HG03108 (cell line): Measurements from ENCODE around the gene NOSIP.
A peak's percentile ranks its signal among the peaks of the same experiment; 100 is the strongest.
"Not testable (repeated sequence)": the region's sequence is repeated elsewhere in the genome, so short reads cannot be mapped to it uniquely, and the experiment has no call there.

ENCODE experiments used
- ATAC-seq: cut with Tn5 transposase; IDR thresholded peaks from one replicate; pipeline ENCODE4 v1.9.1; 2021; ENCODE audit warnings: moderate library complexity; ENCODE audit not compliant: unreplicated experiment

The NOSIP gene, protein sequence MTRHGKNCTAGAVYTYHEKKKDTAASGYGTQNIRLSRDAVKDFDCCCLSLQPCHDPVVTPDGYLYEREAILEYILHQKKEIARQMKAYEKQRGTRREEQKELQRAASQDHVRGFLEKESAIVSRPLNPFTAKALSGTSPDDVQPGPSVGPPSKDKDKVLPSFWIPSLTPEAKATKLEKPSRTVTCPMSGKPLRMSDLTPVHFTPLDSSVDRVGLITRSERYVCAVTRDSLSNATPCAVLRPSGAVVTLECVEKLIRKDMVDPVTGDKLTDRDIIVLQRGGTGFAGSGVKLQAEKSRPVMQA

DNA sequence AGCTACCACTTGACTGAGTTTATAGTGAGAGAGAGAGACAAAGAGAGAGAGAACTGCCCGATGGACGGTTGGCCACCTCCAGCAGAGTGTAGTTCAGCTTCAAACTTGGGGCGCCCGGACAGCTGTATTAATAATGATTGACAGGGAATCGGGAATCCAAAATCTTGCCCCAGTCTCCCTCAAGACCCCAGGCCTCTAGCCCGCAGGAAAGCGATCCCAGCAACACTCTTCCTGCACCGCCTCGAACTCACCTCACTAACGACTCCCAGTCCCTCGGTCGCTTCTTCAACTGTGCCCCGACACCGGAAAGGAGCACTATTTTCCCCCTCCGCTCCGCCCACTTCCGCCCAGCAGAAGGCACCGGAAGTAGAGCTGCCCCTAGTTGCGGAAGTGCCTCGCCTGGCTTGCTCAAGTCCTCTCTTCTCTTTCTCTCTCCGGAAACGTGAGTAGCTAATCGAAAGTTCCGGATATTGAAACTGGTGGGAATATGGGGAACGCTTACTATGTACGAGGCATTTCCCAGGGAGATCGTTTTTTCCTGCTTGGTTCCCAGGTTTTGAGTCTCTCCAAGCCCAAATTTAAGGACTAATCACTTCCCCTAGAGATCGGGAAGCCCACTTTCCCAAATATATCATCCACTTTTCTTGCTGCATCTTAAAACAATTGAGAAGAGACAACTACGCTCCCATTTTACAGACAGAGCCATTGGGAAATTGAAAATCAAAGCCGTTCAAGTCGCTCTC, at the start of gene NOSIP:
TSS of gene NOSIP (minus strand) at position 293 of the 743 bp plus-strand sequence. CDS start 19,865 bp downstream, outside the sequence.
- ATAC-seq: peak; percentile 91

DNA sequence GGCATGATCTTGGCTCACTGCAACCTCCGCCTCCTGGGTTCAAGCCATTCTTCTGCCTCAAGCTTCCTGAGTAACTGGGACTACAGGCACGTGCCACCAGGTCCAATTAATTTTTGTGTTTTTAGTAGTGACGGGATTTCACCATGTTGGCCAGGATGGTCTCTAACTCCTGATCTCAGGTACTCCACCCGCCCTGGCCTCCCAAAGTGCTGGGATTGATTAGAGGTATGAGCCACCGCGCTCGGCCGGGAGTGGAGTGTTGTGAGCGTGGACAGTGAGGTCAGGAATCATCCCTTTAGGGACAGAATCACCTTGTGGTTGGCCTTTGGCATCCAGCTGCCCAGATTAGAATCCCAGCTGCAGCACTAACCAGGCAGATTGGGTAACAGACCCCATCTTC, 49.3 kb upstream of the NOSIP start:
- no peak for ATAC-seq

DNA sequence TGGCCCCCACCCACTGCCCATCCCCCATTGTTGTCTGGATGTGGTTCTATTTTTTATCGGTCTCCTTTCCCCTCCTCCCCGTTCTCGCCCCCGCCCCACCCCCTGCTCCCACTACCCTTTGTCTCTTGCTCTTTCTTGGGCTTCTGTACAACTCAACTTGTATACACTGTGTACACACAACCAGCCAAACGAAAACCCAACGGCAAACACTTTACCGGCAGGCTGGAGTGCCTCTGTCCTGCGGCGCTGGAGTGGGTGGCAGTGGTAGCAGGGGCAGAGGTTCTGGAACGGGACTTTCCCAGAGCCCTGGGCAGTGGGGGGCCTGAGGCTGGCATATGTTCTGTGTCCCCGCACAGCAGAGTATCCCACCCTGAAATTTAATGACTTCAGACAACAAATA, 45.9 kb upstream of the NOSIP start:
- ATAC-seq: no peak

DNA sequence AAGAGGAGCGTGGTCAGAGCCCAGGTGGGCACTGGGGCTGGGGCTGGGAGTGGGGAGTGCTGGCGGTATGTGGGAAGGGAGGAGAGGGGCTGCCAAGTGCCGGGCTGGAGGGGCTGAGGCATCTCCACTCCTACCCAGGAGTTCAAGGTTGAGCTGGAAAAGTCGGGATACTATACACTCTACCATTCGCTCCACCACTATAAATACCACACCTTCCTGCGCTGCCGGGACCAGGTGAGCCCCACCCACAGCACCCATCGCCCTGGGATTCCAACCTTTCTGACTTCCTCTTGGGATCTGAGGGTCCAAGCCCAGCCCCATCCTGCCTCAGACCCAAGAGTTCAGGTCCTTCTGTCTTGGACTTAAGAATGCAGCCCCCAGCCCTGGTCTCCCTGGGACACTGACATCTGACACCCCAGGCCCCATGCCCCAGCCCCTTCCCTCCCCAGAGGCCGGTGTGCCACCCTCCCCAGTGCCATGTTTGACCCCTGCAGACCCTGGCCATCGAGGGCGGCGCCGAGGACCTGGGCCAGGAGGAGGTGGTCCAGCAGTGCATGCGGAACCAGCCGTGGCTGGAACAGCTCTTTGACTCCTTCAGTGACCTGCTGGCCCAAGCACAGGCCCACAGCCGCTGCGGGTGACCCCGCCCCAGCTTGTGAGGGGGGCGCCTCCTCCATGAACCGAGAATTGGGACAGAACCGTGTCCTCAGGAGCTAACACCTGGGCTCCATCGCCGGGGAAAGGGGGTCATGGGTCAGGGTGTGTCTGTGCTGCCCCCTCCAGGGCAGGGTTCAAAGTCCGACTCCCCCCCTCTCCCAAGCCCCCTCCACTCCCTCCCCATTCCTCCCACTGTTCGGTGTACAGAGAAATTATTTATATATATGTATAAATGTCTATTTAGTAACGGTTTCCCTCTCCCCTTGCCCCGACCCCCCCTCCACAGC, 44.9 kb upstream of the NOSIP start:
- ATAC-seq: no peak

DNA sequence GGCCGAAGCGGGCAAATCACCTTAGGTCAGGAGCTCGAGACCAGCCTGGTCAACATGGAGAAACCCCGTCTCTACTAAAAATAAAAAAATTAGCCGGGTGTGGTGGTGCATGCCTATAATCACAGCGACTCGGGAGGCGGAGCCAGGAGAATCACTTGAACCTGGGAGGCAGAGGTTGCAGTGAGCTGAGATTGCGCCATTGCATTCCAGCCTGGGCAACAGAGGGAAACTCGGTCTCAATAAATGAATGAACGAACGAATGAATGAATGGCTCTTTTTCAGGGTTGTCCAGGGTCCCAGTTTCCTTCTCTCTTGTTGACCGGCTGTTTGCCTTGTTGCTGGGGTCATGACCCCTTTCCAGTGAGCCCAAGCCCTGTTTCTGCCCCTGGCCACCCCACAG, 37.5 kb upstream of the NOSIP start:
- not testable (repeated sequence) for ATAC-seq

DNA sequence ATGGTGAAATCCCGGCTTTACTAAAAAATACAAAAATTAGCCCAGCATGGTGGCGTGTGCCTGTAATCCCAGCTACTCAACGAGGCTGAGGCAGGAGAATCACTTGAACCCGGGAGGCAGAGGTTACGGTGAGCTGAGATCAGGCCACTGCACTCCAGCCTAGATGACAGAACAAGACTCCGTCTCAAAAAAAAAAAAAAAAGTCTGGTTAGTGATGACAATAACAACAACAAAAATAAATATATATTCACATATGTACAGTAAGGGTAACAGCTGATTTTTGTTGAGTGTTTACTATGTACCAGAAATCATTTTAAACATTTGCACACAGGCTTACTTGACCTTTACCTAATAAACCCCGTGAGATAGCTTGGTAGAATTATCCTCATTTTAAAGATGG, 36.6 kb upstream of the NOSIP start:
- no peak for ATAC-seq

DNA sequence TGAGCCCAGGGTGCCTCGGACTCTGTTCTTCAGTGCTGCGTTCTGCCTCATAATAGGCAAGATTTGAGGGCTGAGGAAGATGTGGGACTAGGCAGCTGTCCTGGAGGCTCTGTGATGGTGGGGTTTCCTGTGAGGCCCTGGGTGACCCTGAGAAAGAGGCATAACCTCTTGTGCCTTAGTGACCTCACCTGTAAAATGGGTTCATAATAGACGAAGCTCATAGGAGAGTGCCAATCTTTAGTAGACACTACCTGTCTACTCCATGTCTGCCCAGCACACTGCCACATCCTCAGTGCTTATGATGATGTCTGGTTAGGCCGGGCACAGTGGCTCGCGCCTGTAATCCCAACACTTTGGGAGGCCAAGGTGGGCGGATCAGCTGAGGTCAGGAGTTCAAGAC, 36.2 kb upstream of the NOSIP start:
- no peak for ATAC-seq

DNA sequence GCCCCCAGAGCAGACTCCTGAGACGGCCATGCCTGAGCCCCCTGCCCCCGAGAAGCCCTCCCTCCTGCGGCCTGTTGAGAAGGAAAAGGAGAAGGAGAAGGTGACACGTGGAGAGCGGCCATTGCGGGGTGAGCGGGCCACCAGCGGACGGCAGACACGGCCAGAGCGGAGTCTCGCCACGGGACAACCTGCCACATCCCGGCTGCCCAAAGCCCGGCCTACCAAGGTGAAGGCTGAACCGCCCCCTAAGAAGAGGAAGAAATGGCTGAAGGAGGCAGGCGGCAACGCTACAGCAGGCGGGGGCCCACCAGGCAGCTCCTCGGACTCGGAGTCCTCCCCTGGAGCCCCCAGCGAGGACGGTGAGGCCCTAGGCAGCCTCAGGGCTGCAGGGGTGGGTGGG, 35.5 kb upstream of the NOSIP start:
- no peak for ATAC-seq

DNA sequence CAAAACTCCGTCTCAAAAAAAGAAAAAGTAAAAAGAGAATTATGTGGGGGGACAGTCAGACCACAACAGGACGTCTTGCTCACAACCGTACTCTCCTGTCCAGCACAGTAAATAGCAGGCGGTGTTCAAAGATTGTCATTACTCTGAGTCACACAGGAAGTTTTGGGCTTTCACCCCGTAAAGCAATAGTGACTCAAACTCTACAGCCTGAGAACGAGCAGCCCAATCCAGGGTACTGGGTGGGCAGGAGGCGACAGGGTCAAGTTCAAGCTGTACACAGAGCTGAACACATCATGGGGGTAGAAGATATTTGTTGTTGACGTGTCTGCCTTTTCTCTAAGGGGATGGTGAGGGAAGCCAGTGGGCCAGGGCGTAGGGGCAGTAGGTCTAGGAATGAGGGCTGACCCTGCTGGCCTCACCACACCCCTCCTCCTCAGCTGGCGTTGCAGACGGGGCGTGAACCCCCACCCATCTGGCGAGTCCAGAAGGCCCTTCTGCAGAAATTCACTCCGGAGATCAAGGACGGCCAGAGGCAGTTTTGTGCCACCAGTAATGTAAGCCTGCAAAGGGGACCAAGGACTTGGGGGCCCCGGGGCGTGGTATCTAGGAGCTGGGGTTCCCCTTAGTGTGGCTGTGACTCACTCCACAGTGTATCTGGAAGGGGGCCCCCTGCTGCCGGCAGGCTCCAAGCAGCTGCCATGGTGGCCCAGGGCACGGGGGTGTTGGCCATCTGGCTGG, 33.9 kb upstream of the NOSIP start:
- ATAC-seq: no peak

DNA sequence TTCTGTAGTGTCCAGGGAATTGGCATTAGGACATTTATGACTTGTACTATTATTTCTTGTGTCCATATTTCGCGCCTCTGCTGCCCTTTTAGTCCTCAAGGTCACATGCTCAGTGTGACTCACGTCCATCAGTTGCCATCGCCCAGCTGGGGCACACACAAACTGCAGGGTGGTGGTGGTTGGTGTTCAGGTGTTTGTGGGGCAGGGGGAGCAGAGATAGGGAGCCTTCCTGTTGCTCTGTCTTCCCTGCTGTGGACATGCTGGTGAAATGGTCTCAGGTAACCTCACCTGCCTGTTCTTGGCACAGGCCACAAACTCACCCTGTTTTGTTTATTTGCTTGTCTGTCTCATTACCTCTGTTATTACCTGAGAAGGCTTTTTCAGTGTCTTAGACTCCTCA, 33.0 kb upstream of the NOSIP start:
- ATAC-seq: no peak

DNA sequence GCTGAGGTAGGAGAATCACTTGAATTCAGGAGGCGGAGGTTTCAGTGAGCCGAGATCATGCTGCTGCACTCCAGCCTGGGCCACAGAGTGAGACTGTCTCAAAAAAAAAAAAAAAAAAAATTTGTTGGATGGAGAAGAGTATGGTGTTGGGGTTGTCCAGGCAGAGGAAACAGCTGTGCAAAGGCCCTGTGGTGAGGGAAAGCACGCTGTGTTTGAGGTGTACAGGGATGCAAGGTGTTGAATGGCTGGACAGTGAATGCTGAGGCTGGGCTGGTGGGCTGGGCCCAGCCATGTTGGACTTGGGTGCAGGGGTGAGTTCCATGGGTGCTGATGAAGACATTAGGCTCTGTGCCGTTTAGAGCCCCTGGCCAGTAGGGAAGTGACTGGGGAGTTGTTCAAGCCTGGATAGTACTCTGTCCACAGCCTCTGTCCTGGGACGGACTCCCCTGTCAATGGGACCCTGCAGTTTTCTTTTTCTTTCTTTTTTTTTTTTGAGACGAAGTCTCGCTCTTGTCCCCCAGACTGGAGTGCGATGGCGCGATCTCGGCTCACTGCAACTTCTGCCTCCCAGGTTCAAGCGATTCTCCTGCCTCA, 29.2 kb upstream of the NOSIP start:
- no peak for ATAC-seq

DNA sequence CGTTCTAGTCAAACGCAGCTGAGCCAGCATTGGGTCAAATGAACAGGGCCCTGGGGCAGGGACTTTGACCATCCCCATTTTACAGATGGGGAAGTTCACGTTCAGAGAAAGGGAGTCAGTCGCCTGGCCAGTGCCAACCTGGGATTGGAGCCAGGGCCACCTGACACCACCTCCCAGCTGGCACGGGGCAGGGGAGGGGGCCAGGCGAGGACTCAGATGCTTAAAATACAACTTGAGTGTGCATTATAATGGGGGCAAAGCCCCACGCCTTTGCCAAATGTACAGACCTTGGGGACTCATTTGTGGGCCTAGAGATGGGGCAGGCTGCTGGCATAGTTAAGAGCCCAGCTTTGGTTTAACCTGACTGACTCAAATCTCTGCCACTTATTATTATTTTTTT, 25.2 kb upstream of the NOSIP start:
- ATAC-seq: no peak

DNA sequence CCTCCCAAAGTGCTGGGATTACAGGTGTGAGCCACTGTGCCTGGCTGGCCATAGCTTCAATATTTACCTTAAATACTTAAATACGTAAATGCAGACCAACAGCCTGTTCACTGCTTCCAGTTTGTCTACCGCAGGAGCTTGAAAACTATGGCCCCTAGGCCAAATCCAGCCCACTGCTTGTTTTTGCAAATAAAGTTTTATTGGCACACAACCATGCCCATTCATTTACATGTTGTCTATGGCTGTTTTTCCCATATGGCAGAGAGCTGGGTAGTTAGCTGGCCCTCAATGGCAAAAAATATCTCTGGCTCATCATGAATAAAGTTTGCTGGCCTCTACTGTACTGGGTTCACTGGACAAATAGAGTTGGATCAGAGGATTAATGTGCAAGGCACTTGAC, 22.4 kb upstream of the NOSIP start:
- no peak for ATAC-seq

DNA sequence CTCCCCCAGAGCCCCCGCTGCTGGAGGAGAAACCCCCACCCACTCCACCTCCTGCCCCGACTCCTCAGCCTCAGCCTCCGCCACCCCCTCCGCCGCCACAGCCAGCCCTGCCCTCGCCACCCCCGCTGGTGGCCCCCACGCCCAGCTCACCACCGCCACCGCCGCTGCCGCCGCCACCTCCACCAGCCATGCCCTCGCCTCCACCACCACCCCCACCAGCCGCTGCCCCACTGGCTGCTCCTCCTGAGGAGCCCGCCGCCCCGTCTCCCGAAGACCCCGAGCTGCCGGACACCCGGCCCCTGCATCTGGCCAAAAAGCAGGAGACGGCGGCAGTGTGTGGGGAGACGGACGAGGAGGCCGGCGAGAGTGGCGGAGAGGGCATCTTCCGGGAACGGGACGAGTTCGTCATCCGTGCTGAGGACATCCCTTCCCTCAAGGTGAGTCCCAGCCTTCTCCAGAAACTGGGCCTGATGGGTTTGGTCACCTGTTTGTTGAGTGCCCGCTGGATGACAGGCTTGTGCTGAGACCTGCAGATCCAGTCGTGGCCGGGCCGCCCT, 21.2 kb upstream of the NOSIP start:
- no peak for ATAC-seq

DNA sequence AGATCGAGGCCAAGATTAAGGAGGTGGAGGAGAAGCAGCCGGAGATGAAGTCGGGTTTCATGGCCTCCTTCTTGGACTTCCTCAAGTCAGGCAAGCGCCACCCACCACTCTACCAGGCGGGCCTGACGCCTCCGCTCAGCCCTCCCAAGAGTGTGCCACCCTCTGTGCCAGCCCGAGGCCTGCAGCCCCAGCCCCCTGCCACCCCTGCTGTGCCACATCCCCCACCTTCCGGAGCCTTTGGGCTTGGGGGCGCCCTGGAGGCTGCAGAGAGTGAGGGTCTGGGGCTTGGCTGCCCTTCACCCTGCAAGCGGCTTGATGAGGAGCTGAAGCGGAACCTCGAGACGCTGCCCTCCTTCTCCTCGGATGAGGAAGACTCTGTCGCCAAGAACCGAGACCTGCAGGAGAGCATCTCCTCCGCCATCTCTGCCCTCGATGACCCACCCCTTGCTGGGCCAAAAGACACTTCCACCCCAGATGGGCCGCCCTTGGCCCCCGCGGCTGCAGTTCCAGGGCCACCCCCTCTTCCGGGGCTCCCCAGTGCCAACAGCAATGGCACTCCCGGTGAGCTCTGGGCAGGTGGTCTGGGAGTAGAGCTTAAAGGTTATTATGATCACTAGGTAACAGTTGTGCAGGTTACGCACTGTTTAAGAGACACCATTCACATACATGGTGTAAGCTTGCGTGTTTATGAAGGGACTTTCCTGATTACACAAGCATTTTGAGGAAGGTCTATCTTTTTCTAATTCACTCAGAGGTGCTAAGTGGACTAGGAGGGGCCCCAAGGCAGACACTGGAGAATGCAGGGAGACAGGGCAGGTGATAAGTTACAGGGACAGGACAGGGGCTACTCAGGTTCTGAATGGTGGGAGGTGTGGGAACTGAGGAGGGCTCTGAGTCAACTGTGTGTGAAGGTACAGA, 19.3 kb upstream of the NOSIP start:
- no peak for ATAC-seq

DNA sequence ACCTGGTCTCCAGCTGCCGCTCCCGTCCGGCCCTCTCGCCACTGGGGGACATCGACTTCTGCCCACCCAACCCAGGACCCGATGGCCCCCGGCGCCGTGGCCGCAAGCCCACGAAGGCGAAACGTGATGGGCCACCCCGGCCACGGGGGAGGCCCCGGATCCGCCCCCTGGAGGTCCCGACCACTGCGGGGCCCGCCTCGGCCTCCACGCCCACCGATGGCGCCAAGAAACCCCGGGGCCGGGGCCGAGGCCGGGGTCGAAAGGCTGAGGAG, 17.3 kb upstream of the NOSIP start:
- no peak for ATAC-seq

DNA sequence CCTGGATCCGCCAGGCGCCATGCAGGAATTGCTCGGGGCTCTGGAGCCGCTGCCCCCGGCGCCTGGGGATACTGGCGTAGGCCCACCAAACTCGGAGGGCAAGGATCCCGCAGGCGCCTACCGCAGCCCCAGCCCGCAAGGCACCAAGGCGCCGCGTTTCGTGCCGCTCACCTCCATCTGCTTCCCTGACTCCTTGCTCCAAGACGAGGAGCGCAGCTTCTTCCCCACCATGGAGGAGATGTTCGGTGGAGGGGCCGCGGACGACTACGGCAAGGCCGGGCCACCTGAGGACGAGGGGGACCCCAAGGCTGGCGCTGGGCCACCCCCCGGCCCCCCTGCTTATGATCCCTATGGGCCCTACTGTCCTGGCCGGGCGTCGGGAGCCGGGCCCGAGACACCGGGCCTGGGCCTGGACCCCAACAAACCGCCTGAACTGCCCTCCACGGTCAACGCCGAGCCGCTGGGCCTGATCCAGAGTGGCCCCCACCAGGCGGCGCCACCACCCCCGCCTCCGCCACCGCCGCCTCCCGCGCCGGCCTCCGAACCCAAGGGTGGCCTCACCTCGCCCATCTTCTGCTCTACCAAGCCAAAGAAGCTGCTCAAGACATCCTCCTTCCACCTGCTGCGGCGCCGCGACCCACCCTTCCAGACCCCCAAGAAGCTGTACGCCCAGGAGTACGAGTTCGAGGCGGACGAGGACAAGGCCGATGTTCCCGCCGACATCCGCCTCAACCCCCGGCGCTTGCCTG, 16.8 kb upstream of the NOSIP start:
- no peak for ATAC-seq

DNA sequence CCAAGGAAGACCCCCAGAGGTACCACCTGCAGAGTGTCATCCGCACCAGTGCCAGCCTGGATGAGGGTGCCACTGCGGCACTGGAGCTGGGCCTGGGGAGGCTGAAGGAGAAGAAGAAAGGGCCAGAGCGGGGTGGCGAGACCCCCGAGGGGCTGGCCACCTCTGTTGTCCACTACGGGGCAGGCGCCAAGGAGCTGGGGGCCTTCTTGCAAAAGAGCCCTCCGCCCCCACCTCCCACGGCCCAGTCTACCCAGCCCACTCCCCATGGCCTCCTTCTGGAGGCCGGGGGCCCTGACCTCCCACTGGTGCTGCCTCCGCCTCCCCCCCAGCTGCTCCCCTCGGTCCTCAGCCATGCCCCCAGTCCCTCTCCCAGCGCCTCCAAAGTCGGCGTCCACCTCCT, 16.1 kb upstream of the NOSIP start:
- no peak for ATAC-seq
